Transverse colon (tissue), 4 donors: ENCODE measurements around the gene CDKN2B-AS1. TPM values are rescaled to one million over a fixed set of nuclear protein-coding genes. Genes with fewer than 3 reads are reported as not detected.

Experiments used
- DNase-seq: peaks from one replicate; pipeline ENCODE4 v3.0.0-alpha.2; 2019
- H3K27ac ChIP-seq, 4 donors: fragments of 200-600 bp; sonication (generic); 2 replicates each; pipeline ENCODE4 v1.5.1; 2016 to 2018; ENCODE audit warnings: inconsistent platforms in 4 of 4
- H3K27me3 ChIP-seq: fragments of 200-600 bp; sonication (generic); 2 replicates; pipeline ENCODE4 v1.5.1; 2017; ENCODE audit warnings: inconsistent platforms
- H3K36me3 ChIP-seq, 4 donors: fragments of 200-600 bp; sonication (generic); 2 replicates each; pipeline ENCODE4 v1.5.1; 2017 to 2019; ENCODE audit warnings: inconsistent platforms in 4 of 4
- H3K4me1 ChIP-seq, 4 donors: fragments of 200-600 bp; sonication (generic); 2 replicates each; pipeline ENCODE4 v1.5.1; 2017 to 2020; ENCODE audit warnings: inconsistent platforms in 4 of 4
- H3K4me3 ChIP-seq, 4 donors: fragments of 200-600 bp; sonication (generic); 1 replicate in 1 of 4; 2 replicates in 3 of 4; pipeline versions ENCODE4 v1.5.1 to v1.6.1; 2017 to 2019; ENCODE audit warnings: inconsistent platforms in 4 of 4
- H3K9me3 ChIP-seq, 2 donors: fragments of 200-600 bp; sonication (generic); 2 replicates each; pipeline ENCODE4 v1.5.1; 2017 to 2019; ENCODE audit warnings: inconsistent platforms in 2 of 2
- CTCF ChIP-seq, 5 experiments: fragments of 200-600 bp in 3 of 5; fragments of 450-650 bp in 2 of 5; sonication (generic) in 3 of 5; IDR thresholded peaks; 1 replicate in 2 of 5; 2 replicates in 3 of 5; pipeline ENCODE4 v1.5.1; 2016 to 2017; ENCODE audit warnings: antibody characterized with exemption in 5 of 5, inconsistent platforms in 3 of 5, mild to moderate bottlenecking in 2 of 5, moderate library complexity in 1 of 5
- EP300 ChIP-seq: sonication (generic); formaldehyde crosslinking; IDR thresholded peaks from one replicate; pipeline ENCODE4 v1.6.1; 2017; ENCODE audit warnings: antibody characterized with exemption, low read depth
- POLR2A ChIP-seq: fragments of 450-650 bp; IDR thresholded peaks from one replicate; pipeline ENCODE4 v1.6.1; 2016; ENCODE audit warnings: antibody characterized with exemption, mild to moderate bottlenecking, moderate library complexity
- POLR2AphosphoS5 ChIP-seq, 3 donors: sonication (generic); formaldehyde crosslinking; IDR thresholded peaks; one replicate each; pipeline ENCODE4 v1.6.1; 2016; ENCODE audit warnings: antibody characterized with exemption in 3 of 3
- WGBS, 2 donors: methylation state at CpG; one replicate each; pipeline ENCODE4 v1.1.5; 2018; ENCODE audit warnings: low coverage in 1 of 2; 5-methylcytosine and 5-hydroxymethylcytosine counted together
- in situ Hi-C, 4 donors: fragments of 200-750 bp; cut with MboI; loops; one replicate each; pipeline versions ENCODE4 v1.15.0 to v1.15.1; 2017; ENCODE audit warnings: low sequenced_read_pairs in 3 of 4, low pct_ligation_motif_present in 1 of 4, low pct_unique_long_range_greater_than_20kb in 1 of 4
- intact Hi-C: fragments of 100-400 bp; cut with DNase I; formaldehyde crosslinking; loops from one replicate; pipeline ENCODE4 v1.15.1; 2023; ENCODE audit warnings: low total_unique reads
- total RNA-seq, 4 donors: library from RNA; depleted of rRNA; stranded (reverse); fragments of >200 nt; gene quantifications; one replicate each; pipeline ENCODE4 v1.1.0, GENCODE V29; 2016

CDKN2B-AS1 gene
- total RNA-seq, 4 donors from 2014 or later, result 1.00 to 152 (median 46.0) TPM

- Histone ChIP-seq H3K4me3 (no peak overlapping the region), H3K27me3 (no peaks in the 10 kb centered on the region), H3K27ac (peak overlapping the region; percentile 78 to 83 (median 79)), H3K36me3 (no peaks in the 10 kb centered on the region), H3K4me1 (peaks cover 6 to 73% (median 48%) of the 10 kb centered on the region in 4 donors), H3K9me3 (no peaks in the 10 kb centered on the region)
- intact Hi-C loops (no loop called here), in situ Hi-C loops (no loop called here)
- TF ChIP-seq CTCF (IDR thresholded peaks at IDR 0.05), result peak in 1 of 5 experiments; percentile 19
- TF ChIP-seq EP300, result peak; percentile 24
- TF ChIP-seq POLR2A, result no peak
- TF ChIP-seq POLR2AphosphoS5 (IDR thresholded peaks at IDR 0.05), result peak in 2 of 3 donors; percentile 78 to 86
- DNase-seq, result peak; percentile 55
- WGBS, 2 donors, result 39 to 48% methylated on average over 4 of the region's 4 CpGs
Observed at GRCh38 chr9:22103685-22104575, 109.3 kb downstream of the CDKN2B-AS1 start.

GRCh38 chr9:22105005-22105722, 110.6 kb downstream of the CDKN2B-AS1 start:
- TF ChIP-seq EP300 (no peak), CTCF (IDR thresholded peaks at IDR 0.05) (no peak), POLR2A (no peak), POLR2AphosphoS5 (IDR thresholded peaks at IDR 0.05) (no peak)
- Histone ChIP-seq H3K36me3 (no peaks in the 10 kb centered on the region), H3K27me3 (no peaks in the 10 kb centered on the region), H3K27ac (peak overlapping the region; percentile 78 to 83 (median 79)), H3K4me3 (no peak overlapping the region), H3K4me1 (peaks cover 6 to 74% (median 41%) of the 10 kb centered on the region in 4 donors), H3K9me3 (no peaks in the 10 kb centered on the region)
- WGBS, 2 donors, result 65 to 67% methylated on average over 3 to 4 of the region's 4 CpGs
- intact Hi-C loops, result no loop called here
- DNase-seq, result no peak
- in situ Hi-C loops, result no loop called here

DNA sequence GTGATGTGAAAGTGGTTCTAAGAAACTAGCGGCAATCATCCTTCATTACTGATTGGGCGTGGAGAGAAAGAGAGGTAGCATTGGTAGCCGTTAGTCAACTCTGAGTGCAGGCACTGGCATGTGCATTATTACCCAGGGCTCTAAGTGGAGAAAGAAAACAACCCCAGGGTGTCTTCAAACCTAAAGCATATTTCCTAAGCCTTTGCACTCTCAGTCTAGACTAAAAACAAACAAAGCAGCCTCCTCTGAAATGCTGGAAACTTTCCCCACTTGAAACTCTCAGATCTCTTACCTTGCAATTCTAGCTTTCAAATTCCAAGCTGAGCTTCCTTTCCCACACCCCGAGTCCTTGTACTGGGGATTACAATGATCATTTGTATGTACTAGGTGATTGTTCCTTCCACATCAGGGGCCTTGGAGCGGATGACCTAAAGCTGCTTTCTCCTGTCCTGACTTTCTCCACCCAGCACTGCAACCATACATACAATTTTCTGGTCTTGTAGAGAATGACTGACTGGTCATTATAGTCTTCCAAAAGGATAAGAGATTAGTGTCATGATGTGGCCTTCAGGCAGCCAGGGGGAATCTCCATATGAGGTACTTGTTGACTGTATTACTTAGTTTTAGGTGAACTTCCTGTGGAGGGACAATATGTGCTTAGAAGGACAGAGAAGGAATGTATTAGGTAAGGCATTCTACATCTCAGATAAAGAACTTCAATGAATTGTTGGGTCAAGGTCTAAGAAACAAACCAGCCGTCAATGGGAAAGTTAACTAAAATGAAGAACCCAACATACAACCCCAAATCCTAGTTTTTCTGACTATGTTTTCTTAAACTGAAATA, 112.8 kb downstream of the CDKN2B-AS1 start:
- intact Hi-C loops (no loop called here), in situ Hi-C loops (no loop called here)
- Histone ChIP-seq H3K4me3 (no peak overlapping the region), H3K4me1 (peaks cover 4 to 85% (median 38%) of the 10 kb centered on the region in 4 donors), H3K27me3 (no peaks in the 10 kb centered on the region), H3K9me3 (no peaks in the 10 kb centered on the region), H3K27ac (peak overlapping the region in 1 of 4 donors; percentile 37), H3K36me3 (no peaks in the 10 kb centered on the region)
- no peak for TF ChIP-seq POLR2AphosphoS5 (IDR thresholded peaks at IDR 0.05)
- TF ChIP-seq CTCF (IDR thresholded peaks at IDR 0.05), result no peak
- DNase-seq, result no peak
- WGBS, 2 donors, result 70 to 83% methylated on average over 6 of the region's 6 CpGs
